ENCODE results near the gene C1QTNF9.

DNA sequence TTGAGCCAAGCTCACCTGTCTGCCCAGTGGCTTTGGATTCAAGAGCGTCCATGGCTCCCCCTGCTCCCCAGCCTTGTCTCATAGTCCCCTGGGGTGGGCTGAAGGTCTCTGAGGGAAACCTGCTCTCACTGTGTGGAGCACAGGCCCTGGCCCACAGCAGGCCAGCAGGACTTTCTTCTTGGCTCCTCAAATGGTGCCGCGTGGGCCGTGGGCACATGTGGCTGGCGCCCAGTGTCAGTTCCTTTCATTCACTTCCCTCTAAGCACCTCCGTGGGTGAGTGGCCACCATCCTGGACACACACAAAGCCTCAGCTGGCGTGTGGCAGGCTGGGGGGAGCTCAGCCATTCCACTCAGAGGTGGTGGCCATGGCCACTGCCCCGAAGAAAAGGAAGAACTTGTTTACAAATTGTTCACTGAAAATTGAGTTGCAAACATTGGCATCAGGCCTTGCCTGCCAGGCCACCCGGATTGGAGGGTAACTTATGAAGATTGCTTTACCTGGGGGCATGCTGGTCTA lies 53.1 kb downstream of the C1QTNF9 start:
- TF ChIP-seq FOXK2 (IDR thresholded peaks at IDR 0.05) (no peak), BHLHE40 (IDR thresholded peaks at IDR 0.05; ENCODE audit: borderline replicate concordance) (no peak), FOXA1 (IDR thresholded peaks at IDR 0.05) (no peak), ARNT (IDR thresholded peaks at IDR 0.05) (no peak)
- TF ChIP-seq, protein P1, sequence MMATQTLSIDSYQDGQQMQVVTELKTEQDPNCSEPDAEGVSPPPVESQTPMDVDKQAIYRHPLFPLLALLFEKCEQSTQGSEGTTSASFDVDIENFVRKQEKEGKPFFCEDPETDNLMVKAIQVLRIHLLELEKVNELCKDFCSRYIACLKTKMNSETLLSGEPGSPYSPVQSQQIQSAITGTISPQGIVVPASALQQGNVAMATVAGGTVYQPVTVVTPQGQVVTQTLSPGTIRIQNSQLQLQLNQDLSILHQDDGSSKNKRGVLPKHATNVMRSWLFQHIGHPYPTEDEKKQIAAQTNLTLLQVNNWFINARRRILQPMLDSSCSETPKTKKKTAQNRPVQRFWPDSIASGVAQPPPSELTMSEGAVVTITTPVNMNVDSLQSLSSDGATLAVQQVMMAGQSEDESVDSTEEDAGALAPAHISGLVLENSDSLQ (IDR thresholded peaks at IDR 0.05), result no peak
